Stimulated activated CD4-positive, alpha-beta T cell treated with anti-CD3 and anti-CD28 coated beads, Interleukin-12 subunit alpha, Interleukin-12 subunit beta, amount 100 ng/mL, for 48 hours (primary cell): ENCODE data around the gene GJB1.
"Not testable (repeated sequence)": the region's sequence is repeated elsewhere in the genome, so short reads cannot be mapped to it uniquely, and the experiment has no call there.

Experiments used
- DNase-seq, 3 donors: peaks; one replicate each; pipeline ENCODE4 v3.0.0-alpha.2; 2020; ENCODE audit warnings: low read depth in 2 of 3, low spot score in 1 of 3

The GJB1 gene

GRCh38 chrX:71222929-71223328 is at the start of gene GJB1:
Gene GJB1, plus strand, starts transcription at chrX:71223224. Its CDS starts 484 bp downstream, at chrX:71223708.
- no peak for DNase-seq

- no peak for DNase-seq
These were observed 49.6 kb upstream of the GJB1 start for GRCh38 chrX:71173440-71173839.

GRCh38 chrX:71174795-71175194 is 48.2 kb upstream of the GJB1 start:
- DNase-seq = no peak

GRCh38 chrX:71175531-71175930 is 47.5 kb upstream of the GJB1 start:
- no peak for DNase-seq

- no peak for DNase-seq
These were observed 45.7 kb upstream of the GJB1 start for GRCh38 chrX:71177327-71177726.

GRCh38 chrX:71178908-71179307 is 44.1 kb upstream of the GJB1 start:
- DNase-seq = peak in 1 of 3 donors; percentile 49

GRCh38 chrX:71180579-71181265 is 42.3 kb upstream of the GJB1 start:
- DNase-seq = not testable (repeated sequence)

GRCh38 chrX:71181558-71181909 is 41.5 kb upstream of the GJB1 start:
- DNase-seq = peak in 2 of 3 donors; percentile 24 to 35

- DNase-seq = peak; percentile 70 to 72 (median 71)
These were observed 40.9 kb upstream of the GJB1 start for GRCh38 chrX:71181910-71182799.

- no peak for DNase-seq
These were observed 40.2 kb upstream of the GJB1 start for GRCh38 chrX:71182871-71183270.

- no peak for DNase-seq
These were observed 39.7 kb upstream of the GJB1 start for GRCh38 chrX:71183341-71183740.

GRCh38 chrX:71184092-71184491 is 38.9 kb upstream of the GJB1 start:
- no peak for DNase-seq

- no peak for DNase-seq
These were observed 38.1 kb upstream of the GJB1 start for GRCh38 chrX:71184803-71185495.

- no peak for DNase-seq
These were observed 31.8 kb upstream of the GJB1 start for GRCh38 chrX:71191248-71191647.

GRCh38 chrX:71195964-71196649 is 26.9 kb upstream of the GJB1 start:
- peak in 1 of 3 donors; percentile 15 for DNase-seq

GRCh38 chrX:71198066-71198465 is 25.0 kb upstream of the GJB1 start:
- DNase-seq = no peak

- no peak for DNase-seq
These were observed 23.6 kb upstream of the GJB1 start for GRCh38 chrX:71199252-71200008.

- DNase-seq = no peak
These were observed 12.2 kb upstream of the GJB1 start for GRCh38 chrX:71210816-71211215.

- DNase-seq = no peak
These were observed 10.5 kb upstream of the GJB1 start for GRCh38 chrX:71212536-71212935.

- no peak for DNase-seq
These were observed 8.9 kb upstream of the GJB1 start for GRCh38 chrX:71214152-71214551.
